Measurements from ENCODE around the gene ECSCR. TPM values are rescaled to one million over a fixed set of nuclear protein-coding genes. Genes with fewer than 3 reads are reported as not detected.
"Not testable (repeated sequence)": the region's sequence is repeated elsewhere in the genome, so short reads cannot be mapped to it uniquely, and the experiment has no call there.

ECSCR gene
- total and polyA plus RNA-seq, 7 experiments from 2014 or later, result 0.19 to 0.73 (median 0.37) TPM; not detected in 3

DNA sequence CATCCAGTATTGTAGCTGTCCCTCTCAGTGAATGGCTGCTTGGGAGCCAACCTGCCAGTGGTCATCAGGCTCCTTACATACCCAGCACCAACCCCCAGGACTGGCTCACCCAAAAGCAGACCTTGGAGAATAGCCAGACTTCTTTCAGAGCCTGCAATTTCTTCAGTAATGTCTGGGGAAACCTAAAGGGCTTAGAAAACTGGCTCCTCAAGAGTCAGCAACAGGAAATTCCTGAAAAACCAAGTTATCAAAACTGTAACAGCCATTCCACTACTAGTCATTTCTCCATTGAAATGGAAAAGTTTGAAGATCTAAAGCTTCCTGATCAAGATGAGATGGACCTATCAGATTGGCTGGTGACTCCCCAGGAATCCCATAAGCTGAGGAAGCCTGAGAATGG lies 32.3 kb upstream of the ECSCR start:
- intact Hi-C loops (cut with micrococcal nuclease), result no loop called here
- Histone ChIP-seq H3K27me3 (ENCODE audit: control insufficient read depth in 2 of 2, insufficient read depth in 2 of 2, low read length in 2 of 2) (no peaks in the 10 kb centered on the region), H3K36me3 (ENCODE audit: control insufficient read depth in 2 of 3, insufficient read depth in 3 of 3, low read length in 3 of 3) (no peaks in the 10 kb centered on the region), H3K9me3 (ENCODE audit: control insufficient read depth in 2 of 3, low read length in 3 of 3) (no peaks in the 10 kb centered on the region), H3K4me1 (ENCODE audit: control insufficient read depth in 2 of 2, insufficient read depth in 2 of 2, low read length in 2 of 2) (peaks cover 0 to 9% of the 10 kb centered on the region in 2 donors), H3K4me3 (ENCODE audit: low read length) (no peak overlapping the region), H3K27ac (ENCODE audit: low read depth, low read length) (no peak overlapping the region)
- DNase-seq, result no peak
- Mint-ChIP-seq H3K36me3 (no peaks in the 10 kb centered on the region), H3K4me1 (peaks cover 4 to 24% (median 19%) of the 10 kb centered on the region in 7 donors), H3K27ac (no peak overlapping the region), H3K27me3 (no peaks in the 10 kb centered on the region), H3K4me3 (no peak overlapping the region), H3K9me3 (no peaks in the 10 kb centered on the region)
- ChIA-PET POLR2A (interaction anchor here (1.9 to 5.4 kb wide), 2 partner anchors 13 to 72 kb away, joined by 7 to 32 read pairs; partner anchors contain the start of gene STING1), CTCF (interaction anchor here (1.0 to 1.6 kb wide), 3 partner anchors 10 to 72 kb away, joined by 4 to 7 read pairs (median 5); no protein-coding TSS in a partner anchor)
- ATAC-seq, result no peak

DNA sequence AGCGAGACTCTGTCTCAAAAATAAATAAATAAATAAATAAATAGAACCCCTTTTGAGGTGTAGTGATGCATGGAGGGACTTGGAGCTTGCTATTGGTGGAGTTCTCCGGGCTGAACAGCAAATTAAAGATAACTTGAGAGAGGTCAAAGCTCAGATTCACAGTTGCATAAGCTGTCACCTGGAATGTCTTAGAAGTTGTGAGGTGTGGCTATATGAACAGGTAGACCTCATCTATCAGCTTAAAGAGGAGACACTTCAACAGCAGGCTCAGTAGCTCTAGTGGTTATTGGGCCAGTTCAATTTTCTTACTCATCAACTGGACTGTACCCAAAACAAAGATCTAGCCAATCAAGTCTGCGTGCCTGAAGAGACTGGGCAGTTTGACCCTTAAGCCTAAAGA lies 31.7 kb upstream of the ECSCR start:
- H3K36me3 ChIP-seq (ENCODE audit: control insufficient read depth in 2 of 3, insufficient read depth in 3 of 3, low read length in 3 of 3), result no peaks in the 10 kb centered on the region
- H3K4me1 Mint-ChIP-seq, result peaks cover 4 to 27% (median 23%) of the 10 kb centered on the region in 7 donors
- no peak for ATAC-seq
- no peaks in the 10 kb centered on the region for H3K9me3 Mint-ChIP-seq
- intact Hi-C loops (cut with micrococcal nuclease), result no loop called here
- H3K4me1 ChIP-seq (ENCODE audit: control insufficient read depth in 2 of 2, insufficient read depth in 2 of 2, low read length in 2 of 2), result peaks cover 0 to 9% of the 10 kb centered on the region in 2 donors
- no peaks in the 10 kb centered on the region for H3K27me3 ChIP-seq (ENCODE audit: control insufficient read depth in 2 of 2, insufficient read depth in 2 of 2, low read length in 2 of 2)
- H3K4me3 Mint-ChIP-seq, result no peak overlapping the region
- DNase-seq, result no peak
- H3K27ac ChIP-seq (ENCODE audit: low read depth, low read length), result no peak overlapping the region
- no peaks in the 10 kb centered on the region for H3K36me3 Mint-ChIP-seq
- no peaks in the 10 kb centered on the region for H3K27me3 Mint-ChIP-seq
- ChIA-PET CTCF (interaction anchor here (1.0 kb wide), 1 partner anchor 71 kb away, joined by 4 read pairs; no protein-coding TSS in a partner anchor), POLR2A (interaction anchor here (1.3 to 5.4 kb wide), 4 partner anchors 12 to 72 kb away, joined by 3 to 32 read pairs (median 6); partner anchors contain the start of genes DNAJC18 and STING1)
- H3K4me3 ChIP-seq (ENCODE audit: low read length), result no peak overlapping the region
- H3K9me3 ChIP-seq (ENCODE audit: control insufficient read depth in 2 of 3, low read length in 3 of 3), result no peaks in the 10 kb centered on the region
- H3K27ac Mint-ChIP-seq, result no peak overlapping the region

DNA sequence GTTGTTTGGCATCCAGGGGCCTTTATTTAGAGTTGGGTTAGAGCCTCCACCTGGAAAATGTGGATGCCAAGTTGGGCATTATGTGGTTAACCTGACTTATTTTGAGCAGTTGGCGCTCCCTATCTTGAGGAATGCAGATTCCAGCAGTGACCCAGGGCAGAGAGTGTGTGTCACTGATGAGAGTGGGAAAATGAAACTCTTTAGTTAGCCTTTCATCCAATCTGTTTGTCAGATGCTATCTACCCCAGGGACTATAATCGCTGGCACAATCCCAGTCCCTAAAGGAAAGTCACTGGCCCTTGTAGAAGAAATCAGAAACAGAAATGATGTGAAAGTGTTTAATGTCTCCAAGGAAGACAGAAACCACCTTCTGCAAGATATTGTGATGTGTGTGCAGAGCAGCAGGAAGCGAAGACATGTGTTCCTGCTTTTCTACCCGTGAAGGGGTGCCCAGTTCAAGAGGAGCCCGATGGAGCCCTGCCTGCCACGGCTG lies 30.2 kb upstream of the ECSCR start:
- Histone ChIP-seq H3K27me3 (ENCODE audit: control insufficient read depth in 2 of 2, insufficient read depth in 2 of 2, low read length in 2 of 2) (no peaks in the 10 kb centered on the region), H3K36me3 (ENCODE audit: control insufficient read depth in 2 of 3, insufficient read depth in 3 of 3, low read length in 3 of 3) (no peaks in the 10 kb centered on the region), H3K4me3 (ENCODE audit: low read length) (peak overlapping the region; percentile 11), H3K27ac (ENCODE audit: low read depth, low read length) (peak overlapping the region; percentile 6), H3K4me1 (ENCODE audit: control insufficient read depth in 2 of 2, insufficient read depth in 2 of 2, low read length in 2 of 2) (peaks cover 0 to 15% of the 10 kb centered on the region in 2 donors), H3K9me3 (ENCODE audit: control insufficient read depth in 2 of 3, low read length in 3 of 3) (no peaks in the 10 kb centered on the region)
- no peaks in the 10 kb centered on the region for H3K9me3 Mint-ChIP-seq
- H3K36me3 Mint-ChIP-seq, result no peaks in the 10 kb centered on the region
- peak in 1 of 9 donors; percentile 30 for DNase-seq
- peak overlapping the region; percentile 28 to 93 (median 77) for H3K27ac Mint-ChIP-seq
- H3K4me1 Mint-ChIP-seq, result peaks cover 7 to 37% (median 32%) of the 10 kb centered on the region in 7 donors
- CTCF ChIA-PET, result interaction anchor here (1.3 kb wide), 1 partner anchor 70 kb away, joined by 3 read pairs; no protein-coding TSS in a partner anchor
- POLR2A ChIA-PET, result interaction anchor here (0.6 to 5.4 kb wide), 8 partner anchors 11 to 74 kb away, joined by 3 to 32 read pairs (median 4); partner anchors contain the start of genes DNAJC18 and STING1
- intact Hi-C loops (cut with micrococcal nuclease), result loop anchor here in 1 of 2 donors (1.0 kb wide), 1 partner anchor 11 kb away; no protein-coding TSS in a partner anchor
- peak overlapping the region; percentile 49 to 80 (median 68) for H3K4me3 Mint-ChIP-seq
- peak; percentile 65 for ATAC-seq
- no peaks in the 10 kb centered on the region for H3K27me3 Mint-ChIP-seq

DNA sequence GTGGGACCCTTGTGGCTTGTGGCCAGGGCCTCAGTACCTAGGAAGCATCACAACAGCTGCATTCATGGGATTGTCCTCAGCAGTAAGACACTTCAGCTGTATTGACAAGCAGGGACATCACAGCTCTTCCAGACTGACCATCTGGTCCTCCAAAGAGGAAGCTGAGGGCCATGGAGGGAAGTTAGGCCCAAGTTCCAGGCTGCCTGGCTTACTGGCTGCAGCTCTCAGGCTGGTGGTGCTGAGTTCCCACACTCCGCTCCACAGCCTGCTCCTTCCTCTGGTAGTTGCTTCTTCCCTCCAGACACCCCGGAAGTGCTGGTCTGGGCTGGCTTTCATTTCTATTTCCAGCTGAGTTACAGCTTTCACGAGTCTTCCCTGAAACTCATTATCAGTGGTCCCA lies 25.7 kb upstream of the ECSCR start:
- H3K4me3 Mint-ChIP-seq, result peak overlapping the region in 1 of 10 donors; percentile 17
- DNase-seq, result no peak
- H3K4me1 ChIP-seq (ENCODE audit: control insufficient read depth in 2 of 2, insufficient read depth in 2 of 2, low read length in 2 of 2), result peaks cover 0 to 15% of the 10 kb centered on the region in 2 donors

DNA sequence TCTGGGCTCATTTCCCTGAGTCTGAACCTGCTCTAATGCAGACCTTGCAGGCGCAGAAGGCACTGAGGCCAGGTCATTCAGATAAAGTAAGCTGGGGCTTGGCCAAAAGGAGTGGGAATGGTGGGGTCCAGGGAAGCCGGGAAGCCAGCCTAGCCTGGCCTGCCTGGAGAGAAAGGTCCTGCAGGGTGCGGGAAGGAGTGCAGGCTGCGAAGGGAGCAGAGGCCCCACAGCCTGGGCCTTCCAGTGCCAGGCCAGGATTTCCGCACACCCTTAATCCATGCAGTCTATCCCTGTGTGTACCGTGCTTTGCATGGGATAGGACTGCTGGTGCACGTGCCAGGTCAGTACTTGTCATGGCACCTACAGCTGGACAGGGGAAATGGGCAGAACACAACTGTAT lies 23.7 kb upstream of the ECSCR start:
- no peaks in the 10 kb centered on the region for H3K9me3 ChIP-seq (ENCODE audit: control insufficient read depth in 2 of 3, low read length in 3 of 3)
- peaks cover 9 to 11% of the 10 kb centered on the region in 2 donors for H3K4me1 ChIP-seq (ENCODE audit: control insufficient read depth in 2 of 2, insufficient read depth in 2 of 2, low read length in 2 of 2)
- ChIA-PET POLR2A (no interaction called here), CTCF (interaction anchor here (0.6 kb wide), 1 partner anchor 28 kb away, joined by 3 read pairs; no protein-coding TSS in a partner anchor)
- no peaks in the 10 kb centered on the region for H3K36me3 ChIP-seq (ENCODE audit: control insufficient read depth in 2 of 3, insufficient read depth in 3 of 3, low read length in 3 of 3)
- H3K27ac Mint-ChIP-seq, result peak overlapping the region in 1 of 9 donors; percentile 17
- H3K4me1 Mint-ChIP-seq, result peaks cover 6 to 25% (median 23%) of the 10 kb centered on the region in 7 donors
- H3K4me3 ChIP-seq (ENCODE audit: low read length), result no peak overlapping the region
- H3K27me3 Mint-ChIP-seq, result no peaks in the 10 kb centered on the region
- no peak overlapping the region for H3K27ac ChIP-seq (ENCODE audit: low read depth, low read length)
- H3K4me3 Mint-ChIP-seq, result peak overlapping the region in 1 of 10 donors; percentile 63
- no peaks in the 10 kb centered on the region for H3K9me3 Mint-ChIP-seq
- intact Hi-C loops (cut with micrococcal nuclease), result no loop called here
- DNase-seq, result no peak
- H3K27me3 ChIP-seq (ENCODE audit: control insufficient read depth in 2 of 2, insufficient read depth in 2 of 2, low read length in 2 of 2), result no peaks in the 10 kb centered on the region
- ATAC-seq, result no peak
- H3K36me3 Mint-ChIP-seq, result peaks cover 0 to 3% (median 0%) of the 10 kb centered on the region in 5 donors

More for the DNA sequence above, 25.7 kb upstream of the ECSCR start:
- Histone ChIP-seq H3K27ac (ENCODE audit: low read depth, low read length) (no peak overlapping the region), H3K9me3 (ENCODE audit: control insufficient read depth in 2 of 3, low read length in 3 of 3) (no peaks in the 10 kb centered on the region), H3K27me3 (ENCODE audit: control insufficient read depth in 2 of 2, insufficient read depth in 2 of 2, low read length in 2 of 2) (no peaks in the 10 kb centered on the region), H3K36me3 (ENCODE audit: control insufficient read depth in 2 of 3, insufficient read depth in 3 of 3, low read length in 3 of 3) (no peaks in the 10 kb centered on the region), H3K4me3 (ENCODE audit: low read length) (no peak overlapping the region)
- intact Hi-C loops (cut with micrococcal nuclease), result no loop called here
- H3K4me1 Mint-ChIP-seq, result peaks cover 7 to 27% (median 19%) of the 10 kb centered on the region in 7 donors
- no peaks in the 10 kb centered on the region for H3K36me3 Mint-ChIP-seq
- no peaks in the 10 kb centered on the region for H3K27me3 Mint-ChIP-seq
- H3K27ac Mint-ChIP-seq, result peak overlapping the region in 6 of 9 donors; percentile 73 to 92 (median 78)
- no peaks in the 10 kb centered on the region for H3K9me3 Mint-ChIP-seq
- CTCF ChIA-PET, result no interaction called here
- peak; percentile 63 for ATAC-seq
- POLR2A ChIA-PET, result interaction anchor here (0.7 kb wide), 1 partner anchor 77 kb away, joined by 3 read pairs; no protein-coding TSS in a partner anchor

DNA sequence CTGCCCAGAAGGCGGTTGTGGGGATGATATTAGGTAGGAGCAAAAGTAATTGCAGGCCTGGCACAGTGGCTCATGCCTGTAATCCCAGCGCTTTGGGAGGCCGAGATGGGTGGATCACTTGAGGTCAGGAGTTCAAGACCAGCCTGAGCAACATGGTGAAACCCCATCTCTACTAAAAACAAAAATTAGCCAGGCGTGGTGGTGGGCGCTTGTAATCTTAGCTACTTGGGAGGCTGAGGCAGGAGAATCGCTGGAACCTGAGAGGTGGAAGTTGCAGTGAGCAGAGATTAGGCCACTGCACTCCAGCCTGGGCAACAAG lies 20.3 kb upstream of the ECSCR start:
- peaks cover 21 to 29% of the 10 kb centered on the region in 2 donors for H3K4me1 ChIP-seq (ENCODE audit: control insufficient read depth in 2 of 2, insufficient read depth in 2 of 2, low read length in 2 of 2)
- DNase-seq; H3K9me3 ChIP-seq (ENCODE audit: control insufficient read depth in 2 of 3, low read length in 3 of 3); ATAC-seq; H3K27me3 Mint-ChIP-seq; H3K9me3 Mint-ChIP-seq; H3K27me3 ChIP-seq (ENCODE audit: control insufficient read depth in 2 of 2, insufficient read depth in 2 of 2, low read length in 2 of 2): not testable (repeated sequence)
- H3K4me3 ChIP-seq (ENCODE audit: low read length), result peak overlapping the region; percentile 87
- peaks cover 4 to 21% (median 10%) of the 10 kb centered on the region in 3 experiments for H3K36me3 ChIP-seq (ENCODE audit: control insufficient read depth in 2 of 3, insufficient read depth in 3 of 3, low read length in 3 of 3)
- CTCF ChIA-PET, result interaction anchor here (0.6 to 4.0 kb wide), 11 partner anchors 9 to 232 kb away, joined by 3 to 26 read pairs (median 5); partner anchors contain the start of genes DNAJC18 and SMIM33
- Mint-ChIP-seq H3K4me3 (peak overlapping the region; percentile 86 to 99 (median 94)), H3K4me1 (peaks cover 26 to 41% (median 35%) of the 10 kb centered on the region in 7 donors), H3K27ac (peak overlapping the region; percentile 94 to 99 (median 96)), H3K36me3 (peaks cover 0 to 22% (median 15%) of the 10 kb centered on the region in 5 donors)
- peak overlapping the region; percentile 80 for H3K27ac ChIP-seq (ENCODE audit: low read depth, low read length)
- intact Hi-C loops (cut with micrococcal nuclease), result loop anchor here (1.0 to 2.0 kb wide), 9 partner anchors 9 to 940 kb away; partner anchors contain the start of genes DNAJC18 (in 2 of the 2), ETF1 (in 1 of the 2) and UBE2D2 (in 1 of the 2)
- POLR2A ChIA-PET, result interaction anchor here (0.6 to 7.2 kb wide), 19 partner anchors 12 to 940 kb away, joined by 3 to 83 read pairs (median 8); partner anchors contain the start of genes DNAJC18, ETF1, PAIP2 and SMIM33

Data from naive thymus-derived CD4-positive, alpha-beta T cell (primary cell).